Fibroblast of skin of back (primary cell): ENCODE results near the gene DEFB125. TPM values are rescaled to one million over a fixed set of nuclear protein-coding genes. Genes with fewer than 3 reads are reported as not detected.
"Not testable (repeated sequence)": the region's sequence is repeated elsewhere in the genome, so short reads cannot be mapped to it uniquely, and the experiment has no call there.

Experiments
- DNase-seq: peaks from one replicate; pipeline ENCODE4 v3.0.0-alpha.2; 2013
- polyA plus RNA-seq, 2 experiments: library from polyadenylated mRNA; unstranded; fragments of 120-200 nt; gene quantifications; one replicate each; pipeline ENCODE4 v1.2.1, GENCODE V29; 2013; ENCODE audit not compliant: insufficient read length in 2 of 2

The DEFB125 gene
- polyA plus RNA-seq (2013, experiment 1 of 2; ENCODE audit: insufficient read length): not detected
- not detected for polyA plus RNA-seq (2013, experiment 2 of 2; ENCODE audit: insufficient read length)

- DNase-seq: no peak
These were observed at the start of gene DEFB125 for GRCh38 chr20:87401-87800. TSS of gene DEFB125 (plus strand) at chr20:87672. CDS start at chr20:87710, 38 bp downstream.

GRCh38 chr20:60035-60918, 27.2 kb upstream of the DEFB125 start:
- DNase-seq: peak; percentile 21

GRCh38 chr20:61230-61629, 26.2 kb upstream of the DEFB125 start:
- DNase-seq: no peak

- DNase-seq: no peak
These were observed 25.7 kb upstream of the DEFB125 start for GRCh38 chr20:61757-62156.

- no peak for DNase-seq
These were observed 25.0 kb upstream of the DEFB125 start for GRCh38 chr20:62487-62886.

- no peak for DNase-seq
These were observed 23.4 kb upstream of the DEFB125 start for GRCh38 chr20:64026-64603.

GRCh38 chr20:64766-65322, 22.6 kb upstream of the DEFB125 start:
- DNase-seq: no peak

- DNase-seq: no peak
These were observed 10.2 kb upstream of the DEFB125 start for GRCh38 chr20:77231-77630.

GRCh38 chr20:78338-78737, 9.1 kb upstream of the DEFB125 start:
- no peak for DNase-seq

GRCh38 chr20:79565-79964, 7.9 kb upstream of the DEFB125 start:
- no peak for DNase-seq

- no peak for DNase-seq
These were observed 3.2 kb downstream of the DEFB125 start for GRCh38 chr20:90651-91050.

- no peak for DNase-seq
These were observed 6.2 kb downstream of the DEFB125 start for GRCh38 chr20:93641-94040.

GRCh38 chr20:95215-95614, 7.7 kb downstream of the DEFB125 start:
- no peak for DNase-seq

- not testable (repeated sequence) for DNase-seq
These were observed 10.2 kb downstream of the DEFB125 start for GRCh38 chr20:97691-98090.

GRCh38 chr20:101975-102374, 14.5 kb downstream of the DEFB125 start:
- no peak for DNase-seq

GRCh38 chr20:103456-103855, 16.0 kb downstream of the DEFB125 start:
- no peak for DNase-seq

GRCh38 chr20:112396-112795, 24.9 kb downstream of the DEFB125 start:
- no peak for DNase-seq

- no peak for DNase-seq
These were observed 30.0 kb downstream of the DEFB125 start for GRCh38 chr20:117518-117917.

- not testable (repeated sequence) for DNase-seq
These were observed 42.4 kb downstream of the DEFB125 start for GRCh38 chr20:129786-130323.

GRCh38 chr20:137668-138490, 50.4 kb downstream of the DEFB125 start:
- no peak for DNase-seq

GRCh38 chr20:142290-142689, 54.8 kb downstream of the DEFB125 start, which contains the start of gene DEFB126:
TSS of gene DEFB126 (plus strand) at chr20:142590. CDS start at chr20:142629, 39 bp downstream.
- DNase-seq: no peak

GRCh38 chr20:145877-146276, 58.4 kb downstream of the DEFB125 start:
- no peak for DNase-seq
